HG03060 (cell line): Measurements from ENCODE around the gene SLC22A23.
"Not testable (repeated sequence)": the region's sequence is repeated elsewhere in the genome, so short reads cannot be mapped to it uniquely, and the experiment has no call there.

ENCODE experiments used
- ATAC-seq: cut with Tn5 transposase; IDR thresholded peaks from one replicate; pipeline ENCODE4 v1.9.1; 2021; ENCODE audit warnings: low read depth, moderate number of reproducible peaks; ENCODE audit not compliant: unreplicated experiment

The SLC22A23 gene

GRCh38 chr6:3259491-3259958 is 197.3 kb downstream of the SLC22A23 start:
- ATAC-seq = no peak

- peak; percentile 44 for ATAC-seq
Observed at GRCh38 chr6:3258720-3259490, 197.9 kb downstream of the SLC22A23 start, which contains the start of gene PSMG4. Gene PSMG4 (plus strand): TSS chr6:3258947. CDS start chr6:3259023, 76 bp downstream.

- ATAC-seq = no peak
Observed at GRCh38 chr6:3258201-3258600, 198.6 kb downstream of the SLC22A23 start.

GRCh38 chr6:3253597-3253961 is 203.3 kb downstream of the SLC22A23 start:
- no peak for ATAC-seq

GRCh38 chr6:3252861-3253596 is 203.8 kb downstream of the SLC22A23 start:
- no peak for ATAC-seq

GRCh38 chr6:3252369-3252768 is 204.5 kb downstream of the SLC22A23 start:
- no peak for ATAC-seq

GRCh38 chr6:3251462-3252314 is 205.2 kb downstream of the SLC22A23 start:
- no peak for ATAC-seq

GRCh38 chr6:3250231-3250675 is 206.6 kb downstream of the SLC22A23 start:
- ATAC-seq = no peak

- no peak for ATAC-seq
Observed at GRCh38 chr6:3249821-3250220, 207.0 kb downstream of the SLC22A23 start.

GRCh38 chr6:3247255-3248146 is 209.3 kb downstream of the SLC22A23 start:
- no peak for ATAC-seq

- no peak for ATAC-seq
Observed at GRCh38 chr6:3245216-3245615, 211.6 kb downstream of the SLC22A23 start.

- ATAC-seq = not testable (repeated sequence)
Observed at GRCh38 chr6:3244832-3245161, 212.1 kb downstream of the SLC22A23 start.

GRCh38 chr6:3244003-3244831 is 212.6 kb downstream of the SLC22A23 start:
- ATAC-seq = no peak

GRCh38 chr6:3242768-3243167 is 214.1 kb downstream of the SLC22A23 start:
- ATAC-seq = no peak

- not testable (repeated sequence) for ATAC-seq
Observed at GRCh38 chr6:3241745-3242144, 215.1 kb downstream of the SLC22A23 start.

- ATAC-seq = no peak
Observed at GRCh38 chr6:3240595-3240994, 216.3 kb downstream of the SLC22A23 start.

- ATAC-seq = no peak
Observed at GRCh38 chr6:3239110-3239830, 217.6 kb downstream of the SLC22A23 start.
